Naive thymus-derived CD8-positive, alpha-beta T cell (primary cell): ENCODE measurements around the gene PLEKHA7. TPM values are rescaled to one million over a fixed set of nuclear protein-coding genes. Genes with fewer than 3 reads are reported as not detected.
"Not testable (repeated sequence)": the region's sequence is repeated elsewhere in the genome, so short reads cannot be mapped to it uniquely, and the experiment has no call there.

Experiments
- ATAC-seq, 2 donors: fragments of 150-1000 bp; cut with Tn5 transposase in 1 of 2; sonication (Bioruptor Pico), chemical (Tn5 transposase) in 1 of 2; 1 replicate in 1 of 2; 2 replicates in 1 of 2; pipeline ENCODE4 v1.10.0; 2021; ENCODE audit warnings: mild to moderate bottlenecking in 2 of 2, moderate library complexity in 2 of 2
- POLR2A ChIA-PET: fragments of 350-600 bp; sonication (Branson Sonifier 250); formaldehyde crosslinking; loops from one replicate; lab custom pipeline; 2021; ENCODE audit warnings: antibody characterized with exemption; lab: Charles Lee
- DNase-seq, 10 donors: peaks; one replicate each; pipeline versions ENCODE4 v3.0.0 to v3.0.0-alpha.2; 2020 to 2022
- H3K27ac Mint-ChIP-seq, 10 donors: one replicate each; pipeline ENCODE4 v1.8.0; 2020 to 2022; ENCODE audit warnings: mild to moderate bottlenecking in 10 of 10, mixed read lengths in 10 of 10, moderate library complexity in 4 of 10, inconsistent platforms in 1 of 10
- H3K27me3 Mint-ChIP-seq, 5 donors: one replicate each; pipeline ENCODE4 v1.8.0; 2021 to 2022; ENCODE audit warnings: mixed read lengths in 5 of 5
- H3K36me3 Mint-ChIP-seq, 3 donors: one replicate each; pipeline ENCODE4 v1.8.0; 2020 to 2022; ENCODE audit warnings: mixed read lengths in 3 of 3, mild to moderate bottlenecking in 2 of 3, inconsistent platforms in 1 of 3
- H3K4me1 Mint-ChIP-seq, 4 donors: one replicate each; pipeline ENCODE4 v1.8.0; 2021 to 2022; ENCODE audit warnings: mixed read lengths in 4 of 4
- H3K4me3 Mint-ChIP-seq, 10 donors: one replicate each; pipeline ENCODE4 v1.8.0; 2020 to 2022; ENCODE audit warnings: mild to moderate bottlenecking in 10 of 10, mixed read lengths in 10 of 10, moderate library complexity in 6 of 10, inconsistent platforms in 1 of 10
- H3K9me3 Mint-ChIP-seq, 9 donors: one replicate each; pipeline ENCODE4 v1.8.0; 2020 to 2022; ENCODE audit warnings: mixed read lengths in 9 of 9, mild to moderate bottlenecking in 3 of 9, inconsistent platforms in 1 of 9, moderate library complexity in 1 of 9
- polyA plus RNA-seq, 3 donors: library from polyadenylated mRNA; unstranded; fragments of 300-500 nt; fragmentation: Illumina TruSeq; gene quantifications; one replicate each; pipeline ENCODE4 v1.2.3, GENCODE V29; 2021
- total RNA-seq, 8 experiments: library from RNA in 2 of 8; stranded (reverse) in 2 of 8; gene quantifications; one replicate each; pipeline ENCODE4 v1.2.3 and lab custom pipeline; 2021 to 2026

PLEKHA7 gene
- total and polyA plus RNA-seq, 5 experiments from 2014 or later, result 0.77 to 0.96 TPM; not detected in 3

- POLR2A ChIA-PET, result no interaction called here
- Mint-ChIP-seq H3K27me3 (peaks cover 0 to 3% (median 0%) of the 10 kb centered on the region in 5 donors), H3K36me3 (no peaks in the 10 kb centered on the region), H3K27ac (no peak overlapping the region), H3K4me1 (no peaks in the 10 kb centered on the region), H3K9me3 (no peaks in the 10 kb centered on the region), H3K4me3 (no peak overlapping the region)
- DNase-seq (no peak), ATAC-seq (no peak)
Measured at GRCh38 chr11:17003426-17003825, 10.8 kb downstream of the PLEKHA7 start.

- POLR2A ChIA-PET, result no interaction called here
- H3K27ac Mint-ChIP-seq, result no peak overlapping the region
- no peaks in the 10 kb centered on the region for H3K9me3 Mint-ChIP-seq
- no peaks in the 10 kb centered on the region for H3K27me3 Mint-ChIP-seq
- H3K4me3 Mint-ChIP-seq, result no peak overlapping the region
- no peak for ATAC-seq
- H3K4me1 Mint-ChIP-seq, result no peaks in the 10 kb centered on the region
- no peak for DNase-seq
- no peaks in the 10 kb centered on the region for H3K36me3 Mint-ChIP-seq
Measured at GRCh38 chr11:17002543-17002942, 11.7 kb downstream of the PLEKHA7 start.

GRCh38 chr11:17001806-17002205 lies 12.4 kb downstream of the PLEKHA7 start:
- DNase-seq (no peak), ATAC-seq (no peak)
- Mint-ChIP-seq H3K9me3 (no peaks in the 10 kb centered on the region), H3K4me3 (no peak overlapping the region), H3K36me3 (no peaks in the 10 kb centered on the region), H3K4me1 (no peaks in the 10 kb centered on the region), H3K27me3 (no peaks in the 10 kb centered on the region), H3K27ac (no peak overlapping the region)
- POLR2A ChIA-PET, result no interaction called here

- Mint-ChIP-seq H3K4me1 (no peaks in the 10 kb centered on the region), H3K36me3 (no peaks in the 10 kb centered on the region), H3K27me3 (no peaks in the 10 kb centered on the region), H3K9me3 (no peaks in the 10 kb centered on the region), H3K27ac (no peak overlapping the region), H3K4me3 (no peak overlapping the region)
- POLR2A ChIA-PET, result no interaction called here
- DNase-seq, result no peak
- no peak for ATAC-seq
Measured at GRCh38 chr11:17000987-17001386, 13.2 kb downstream of the PLEKHA7 start.

- DNase-seq, ATAC-seq, H3K36me3 Mint-ChIP-seq, H3K4me1 Mint-ChIP-seq, POLR2A ChIA-PET, H3K27me3 Mint-ChIP-seq, H3K4me3 Mint-ChIP-seq, H3K27ac Mint-ChIP-seq, H3K9me3 Mint-ChIP-seq: not testable (repeated sequence)
Measured at GRCh38 chr11:17000253-17000652, 14.0 kb downstream of the PLEKHA7 start.

GRCh38 chr11:16999116-16999515 lies 15.1 kb downstream of the PLEKHA7 start:
- H3K4me3 Mint-ChIP-seq, result no peak overlapping the region
- no peaks in the 10 kb centered on the region for H3K36me3 Mint-ChIP-seq
- H3K4me1 Mint-ChIP-seq, result peaks cover 0 to 3% (median 0%) of the 10 kb centered on the region in 4 donors
- no peak overlapping the region for H3K27ac Mint-ChIP-seq
- H3K27me3 Mint-ChIP-seq, result no peaks in the 10 kb centered on the region
- no peak for DNase-seq
- ATAC-seq, result no peak
- no peaks in the 10 kb centered on the region for H3K9me3 Mint-ChIP-seq
- POLR2A ChIA-PET, result no interaction called here

- Mint-ChIP-seq H3K27ac (no peak overlapping the region), H3K4me3 (no peak overlapping the region), H3K9me3 (no peaks in the 10 kb centered on the region), H3K36me3 (no peaks in the 10 kb centered on the region), H3K4me1 (peaks cover 0 to 3% (median 0%) of the 10 kb centered on the region in 4 donors), H3K27me3 (no peaks in the 10 kb centered on the region)
- DNase-seq, result no peak
- no peak for ATAC-seq
- POLR2A ChIA-PET, result no interaction called here
Measured at GRCh38 chr11:16997624-16998023, 16.6 kb downstream of the PLEKHA7 start.

GRCh38 chr11:16993495-16993894 lies 20.7 kb downstream of the PLEKHA7 start:
- DNase-seq, result no peak
- Mint-ChIP-seq H3K4me1 (peaks cover 0 to 3% (median 0%) of the 10 kb centered on the region in 4 donors), H3K4me3 (no peak overlapping the region), H3K27ac (no peak overlapping the region), H3K27me3 (no peaks in the 10 kb centered on the region), H3K9me3 (no peaks in the 10 kb centered on the region), H3K36me3 (no peaks in the 10 kb centered on the region)
- POLR2A ChIA-PET, result no interaction called here
- ATAC-seq, result no peak

GRCh38 chr11:16992846-16993245 lies 21.4 kb downstream of the PLEKHA7 start:
- DNase-seq (no peak), ATAC-seq (no peak)
- Mint-ChIP-seq H3K4me3 (no peak overlapping the region), H3K36me3 (no peaks in the 10 kb centered on the region), H3K4me1 (peaks cover 0 to 3% (median under 1%) of the 10 kb centered on the region in 4 donors), H3K27ac (no peak overlapping the region), H3K9me3 (no peaks in the 10 kb centered on the region), H3K27me3 (no peaks in the 10 kb centered on the region)
- POLR2A ChIA-PET, result no interaction called here

- no peak overlapping the region for H3K4me3 Mint-ChIP-seq
- DNase-seq, result no peak
- POLR2A ChIA-PET, result no interaction called here
- H3K9me3 Mint-ChIP-seq, result no peaks in the 10 kb centered on the region
- no peak for ATAC-seq
- no peaks in the 10 kb centered on the region for H3K27me3 Mint-ChIP-seq
- H3K36me3 Mint-ChIP-seq, result no peaks in the 10 kb centered on the region
- H3K4me1 Mint-ChIP-seq, result peaks cover 11 to 25% (median 22%) of the 10 kb centered on the region in 4 donors
- no peak overlapping the region for H3K27ac Mint-ChIP-seq
Measured at GRCh38 chr11:16989554-16989953, 24.7 kb downstream of the PLEKHA7 start.

GRCh38 chr11:16987205-16987568 lies 27.0 kb downstream of the PLEKHA7 start:
- Mint-ChIP-seq H3K4me3 (peak overlapping the region in 2 of 10 donors; percentile 6 to 30), H3K9me3 (no peaks in the 10 kb centered on the region), H3K27me3 (no peaks in the 10 kb centered on the region), H3K36me3 (no peaks in the 10 kb centered on the region), H3K4me1 (peaks cover 11 to 25% (median 22%) of the 10 kb centered on the region in 4 donors), H3K27ac (peak overlapping the region in 7 of 10 donors; percentile 17 to 92 (median 61))
- no peak for DNase-seq
- POLR2A ChIA-PET, result no interaction called here
- no peak for ATAC-seq

GRCh38 chr11:16986434-16987204 lies 27.6 kb downstream of the PLEKHA7 start:
- Mint-ChIP-seq H3K4me3 (peak overlapping the region in 9 of 10 donors; percentile 33 to 82 (median 55)), H3K27me3 (no peaks in the 10 kb centered on the region), H3K9me3 (no peaks in the 10 kb centered on the region), H3K27ac (peak overlapping the region; percentile 63 to 92 (median 86)), H3K4me1 (peaks cover 11 to 25% (median 22%) of the 10 kb centered on the region in 4 donors), H3K36me3 (no peaks in the 10 kb centered on the region)
- POLR2A ChIA-PET, result no interaction called here
- ATAC-seq (peak; percentile 58 to 86), DNase-seq (peak in 7 of 10 donors; percentile 9 to 66 (median 28))

- Mint-ChIP-seq H3K4me1 (peaks cover 11 to 25% (median 22%) of the 10 kb centered on the region in 4 donors), H3K36me3 (no peaks in the 10 kb centered on the region), H3K9me3 (no peaks in the 10 kb centered on the region), H3K27ac (peak overlapping the region in 6 of 10 donors; percentile 17 to 90 (median 53)), H3K27me3 (no peaks in the 10 kb centered on the region), H3K4me3 (peak overlapping the region in 1 of 10 donors; percentile 0)
- POLR2A ChIA-PET, result no interaction called here
- no peak for DNase-seq
- ATAC-seq, result no peak
Measured at GRCh38 chr11:16985297-16985696, 28.9 kb downstream of the PLEKHA7 start.

GRCh38 chr11:16984229-16984628 lies 30.0 kb downstream of the PLEKHA7 start:
- H3K9me3 Mint-ChIP-seq, result no peaks in the 10 kb centered on the region
- ATAC-seq (no peak), DNase-seq (no peak)
- peak overlapping the region in 1 of 10 donors; percentile 11 for H3K27ac Mint-ChIP-seq
- H3K27me3 Mint-ChIP-seq, result peaks cover 0 to under 1% (median 0%) of the 10 kb centered on the region in 5 donors
- no peak overlapping the region for H3K4me3 Mint-ChIP-seq
- no peaks in the 10 kb centered on the region for H3K36me3 Mint-ChIP-seq
- peaks cover 11 to 25% (median 22%) of the 10 kb centered on the region in 4 donors for H3K4me1 Mint-ChIP-seq
- POLR2A ChIA-PET, result no interaction called here
